IPS-20b (cell line): Measurements from ENCODE around the gene RABAC1.

ENCODE experiments used
- H3K27ac ChIP-seq: one replicate; pipeline ENCODE4 v1.5.1; 2013; ENCODE audit warnings: low read length
- H3K27me3 ChIP-seq: 2 replicates; pipeline ENCODE4 v1.6.1; 2013; ENCODE audit warnings: mild to moderate bottlenecking, low read length, inconsistent platforms; ENCODE audit not compliant: insufficient read depth
- H3K36me3 ChIP-seq: 2 replicates; pipeline ENCODE4 v1.6.1; 2013; ENCODE audit warnings: low read depth, mild to moderate bottlenecking, inconsistent platforms, low read length, moderate library complexity; ENCODE audit not compliant: insufficient read depth
- H3K4me1 ChIP-seq: 2 replicates; pipeline ENCODE4 v1.6.1; 2013; ENCODE audit warnings: mild to moderate bottlenecking, control low read depth, inconsistent platforms, low read length, moderate library complexity; ENCODE audit not compliant: insufficient read depth
- H3K4me3 ChIP-seq: 2 replicates; pipeline ENCODE4 v1.5.1; 2013; ENCODE audit warnings: mild to moderate bottlenecking, low read length, inconsistent platforms
- H3K9ac ChIP-seq: 2 replicates; pipeline ENCODE4 v1.6.1; 2013; ENCODE audit warnings: low read depth, mild to moderate bottlenecking, inconsistent platforms, low read length, moderate library complexity
- H3K9me3 ChIP-seq: 2 replicates; pipeline ENCODE4 v1.6.1; 2013; ENCODE audit warnings: mild to moderate bottlenecking, low read depth, low read length, inconsistent platforms; ENCODE audit not compliant: insufficient read depth

Gene RABAC1

GRCh38 chr19:41924151-41925145 is 34.7 kb downstream of the RABAC1 start:
- no peak overlapping the region for H3K9ac ChIP-seq
- no peaks in the 10 kb centered on the region for H3K36me3 ChIP-seq
- H3K4me1 ChIP-seq = 0 out of 2 replicates have a peak, but pooled peaks cover 3% of the 10 kb centered on the region
- no peaks in the 10 kb centered on the region; the same call in none of the 2 replicates for H3K9me3 ChIP-seq
- H3K4me3 ChIP-seq = no peak overlapping the region
- H3K27ac ChIP-seq = no peak overlapping the region
- peaks cover 98% of the 10 kb centered on the region for H3K27me3 ChIP-seq

DNA sequence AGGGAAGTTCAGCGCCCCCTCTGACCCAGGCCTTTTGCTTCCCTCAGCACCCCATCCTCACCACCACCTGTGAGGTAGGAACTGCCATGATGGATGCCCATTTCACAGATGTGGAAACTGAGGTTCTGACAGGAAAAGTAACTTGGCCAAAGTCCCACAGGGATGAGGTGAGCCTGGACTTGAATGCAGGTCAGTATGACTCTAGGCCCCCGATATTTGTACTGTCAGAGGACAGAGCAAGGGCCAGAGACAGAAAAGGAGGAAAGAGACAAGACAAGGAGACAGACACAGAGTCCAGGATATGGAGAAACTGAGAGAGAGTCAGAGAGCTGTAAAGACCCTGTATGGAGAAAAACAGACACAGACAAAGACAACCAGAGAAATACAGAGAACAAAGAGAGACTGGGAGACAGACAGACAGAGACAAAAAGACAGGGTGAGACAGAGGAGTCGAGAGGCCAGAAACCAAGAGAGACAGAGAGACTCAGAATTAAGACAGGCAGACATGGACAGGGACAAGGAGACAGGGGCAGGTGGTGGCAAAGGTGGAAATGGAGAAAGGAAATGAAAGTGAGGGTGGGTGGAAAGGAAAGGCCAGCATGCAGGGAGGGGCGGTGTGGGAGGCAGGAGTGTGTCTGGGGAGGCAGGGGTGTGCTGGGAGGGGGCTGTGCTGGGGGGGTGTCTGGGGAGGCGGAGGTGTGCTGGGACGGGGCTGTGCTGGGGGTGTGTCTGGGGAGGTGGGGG is 35.9 kb downstream of the RABAC1 start:
- Histone ChIP-seq H3K9me3 (no peaks in the 10 kb centered on the region; the same call in none of the 2 replicates), H3K27ac (no peak overlapping the region), H3K36me3 (no peaks in the 10 kb centered on the region), H3K9ac (no peak overlapping the region), H3K27me3 (peaks cover 98% of the 10 kb centered on the region), H3K4me3 (no peak overlapping the region), H3K4me1 (0 out of 2 replicates have a peak, but pooled peaks cover 3% of the 10 kb centered on the region)

- H3K4me3 ChIP-seq = no peak overlapping the region; the same call in 1 of the 2 replicates
- H3K27me3 ChIP-seq = peaks cover 98% of the 10 kb centered on the region
- H3K9ac ChIP-seq = no peak overlapping the region
- H3K36me3 ChIP-seq = no peaks in the 10 kb centered on the region
- no peaks in the 10 kb centered on the region; the same call in none of the 2 replicates for H3K9me3 ChIP-seq
- H3K27ac ChIP-seq = no peak overlapping the region
- 0 out of 2 replicates have a peak, but pooled peaks cover 3% of the 10 kb centered on the region for H3K4me1 ChIP-seq
Observed at GRCh38 chr19:41922585-41922984, 36.5 kb downstream of the RABAC1 start.

DNA sequence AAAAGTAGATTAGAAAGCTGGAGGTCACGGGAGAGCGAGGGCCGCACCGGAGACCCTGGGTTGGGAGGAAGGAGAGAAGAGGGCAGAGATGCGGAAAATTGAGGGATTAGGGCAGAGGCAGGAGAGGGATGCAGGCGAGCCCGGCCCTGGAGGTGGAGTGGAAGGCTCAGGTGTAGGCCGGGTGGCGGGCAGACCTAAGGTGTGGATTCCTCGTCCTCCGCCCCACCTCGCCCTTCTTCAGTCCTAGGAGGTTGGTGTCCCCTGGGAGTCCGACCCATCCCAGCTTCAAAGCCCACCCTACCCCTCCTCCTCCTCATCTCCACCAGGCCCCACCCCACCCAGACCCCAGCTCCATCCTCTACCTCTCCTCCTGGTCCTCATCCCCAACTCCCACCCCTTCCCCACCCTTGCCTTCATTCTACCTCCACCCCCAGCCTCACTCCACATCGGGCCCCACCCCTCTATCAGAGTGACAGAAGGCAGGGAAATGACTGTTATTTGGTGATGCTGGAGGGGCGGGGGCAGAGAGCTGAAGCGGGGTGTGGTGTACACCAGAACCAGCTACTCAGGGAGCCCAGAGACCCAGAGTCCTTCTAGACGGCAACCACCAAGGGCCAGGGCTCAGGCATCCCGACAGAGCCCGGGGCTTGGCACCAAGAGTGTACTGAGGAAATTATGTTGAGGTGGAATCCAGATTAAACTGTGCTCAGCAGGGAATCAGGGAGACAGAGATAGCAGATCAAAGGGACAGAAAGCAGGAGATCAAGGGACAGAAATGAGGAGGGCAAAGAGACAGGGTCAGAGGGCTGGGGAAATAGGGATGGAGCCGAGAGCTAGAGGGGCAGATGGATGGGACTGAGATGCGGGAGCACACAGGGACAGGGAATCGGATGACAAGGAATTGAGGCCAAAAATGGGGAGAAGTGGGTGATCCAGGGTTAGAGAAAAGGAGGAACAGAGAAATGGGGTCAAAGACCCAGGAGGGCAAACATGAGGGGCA is 37.2 kb downstream of the RABAC1 start:
- Histone ChIP-seq H3K9ac (no peak overlapping the region), H3K4me3 (no peak overlapping the region; the same call in 1 of the 2 replicates), H3K4me1 (0 out of 2 replicates have a peak, but pooled peaks cover 3% of the 10 kb centered on the region), H3K9me3 (no peaks in the 10 kb centered on the region; the same call in none of the 2 replicates), H3K27me3 (peaks cover 98% of the 10 kb centered on the region), H3K27ac (no peak overlapping the region), H3K36me3 (no peaks in the 10 kb centered on the region)

DNA sequence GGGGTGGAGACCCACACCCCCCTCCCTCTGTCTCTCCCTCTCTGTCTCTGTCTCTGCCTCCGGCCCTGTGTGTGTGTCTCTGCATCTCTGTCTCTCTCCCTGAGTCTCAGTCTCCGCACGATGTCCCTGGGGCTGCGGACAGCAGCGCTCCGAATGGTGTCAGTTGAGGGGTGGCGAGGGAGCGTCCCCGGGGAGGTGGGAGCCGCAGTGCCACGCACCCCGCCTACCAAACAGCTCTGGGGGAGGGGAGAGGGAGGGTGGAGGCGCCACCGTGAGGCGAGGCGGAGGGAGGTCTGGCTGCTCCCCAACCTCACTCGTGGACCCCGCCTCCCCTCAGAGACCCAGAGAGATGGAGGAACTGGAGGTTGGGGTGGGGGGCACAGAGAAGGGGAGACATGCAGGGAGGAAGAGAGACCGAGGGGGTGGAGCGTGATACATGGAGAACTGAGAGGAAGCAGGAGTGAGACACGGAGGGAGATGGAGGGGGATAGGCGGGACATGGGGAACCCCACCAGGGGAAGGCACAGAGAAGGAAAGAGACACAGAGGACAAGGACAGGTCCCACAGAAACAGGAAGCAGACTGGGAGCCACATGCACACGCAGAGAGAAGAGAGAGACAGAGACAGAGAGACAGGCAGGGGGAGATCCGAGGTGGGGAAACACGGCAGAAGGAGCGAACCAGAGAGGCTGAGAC is 38.1 kb downstream of the RABAC1 start:
- Histone ChIP-seq H3K27ac (no peak overlapping the region), H3K4me1 (0 out of 2 replicates have a peak, but pooled peaks cover 3% of the 10 kb centered on the region), H3K36me3 (no peaks in the 10 kb centered on the region), H3K9ac (no peak overlapping the region), H3K27me3 (peaks cover 98% of the 10 kb centered on the region), H3K4me3 (no peak overlapping the region), H3K9me3 (no peaks in the 10 kb centered on the region; the same call in none of the 2 replicates)

GRCh38 chr19:41919948-41920712 is 39.0 kb downstream of the RABAC1 start:
- Histone ChIP-seq H3K9ac (no peak overlapping the region), H3K4me3 (no peak overlapping the region), H3K36me3 (no peaks in the 10 kb centered on the region), H3K4me1 (0 out of 2 replicates have a peak, but pooled peaks cover 3% of the 10 kb centered on the region), H3K27ac (no peak overlapping the region), H3K27me3 (peaks cover 98% of the 10 kb centered on the region), H3K9me3 (peaks cover 3% of the 10 kb centered on the region)

GRCh38 chr19:41918653-41919244 is 40.4 kb downstream of the RABAC1 start:
- Histone ChIP-seq H3K36me3 (no peaks in the 10 kb centered on the region), H3K4me3 (no peak overlapping the region), H3K27me3 (peaks cover 98% of the 10 kb centered on the region), H3K27ac (no peak overlapping the region), H3K9ac (no peak overlapping the region), H3K4me1 (0 out of 2 replicates have a peak, but pooled peaks cover 3% of the 10 kb centered on the region), H3K9me3 (peaks cover 3% of the 10 kb centered on the region)

DNA sequence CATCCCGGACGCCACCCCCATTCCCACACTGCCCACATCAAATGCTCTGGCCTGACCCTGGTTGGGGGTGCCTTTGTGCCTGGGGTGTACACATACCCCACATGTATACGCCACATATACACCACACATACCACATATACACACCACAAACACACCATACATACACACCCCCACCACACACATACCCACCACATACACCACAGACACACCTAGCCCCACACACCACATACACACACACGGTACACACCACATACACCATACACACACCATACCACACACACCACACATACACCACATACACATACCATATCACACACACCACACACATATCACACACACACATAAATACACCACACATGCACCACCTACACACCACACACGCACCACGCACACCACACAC is 41.0 kb downstream of the RABAC1 start:
- peaks cover 100% of the 10 kb centered on the region for H3K27me3 ChIP-seq
- no peaks in the 10 kb centered on the region for H3K36me3 ChIP-seq
- 0 out of 2 replicates have a peak, but pooled peaks cover 3% of the 10 kb centered on the region for H3K4me1 ChIP-seq
- no peak overlapping the region for H3K4me3 ChIP-seq
- H3K9me3 ChIP-seq = peaks cover 3% of the 10 kb centered on the region
- H3K27ac ChIP-seq = no peak overlapping the region
- H3K9ac ChIP-seq = no peak overlapping the region

- Histone ChIP-seq H3K9ac (no peak overlapping the region), H3K4me1 (0 out of 2 replicates have a peak, but pooled peaks cover 3% of the 10 kb centered on the region), H3K9me3 (peaks cover 3% of the 10 kb centered on the region), H3K27ac (no peak overlapping the region), H3K4me3 (no peak overlapping the region), H3K27me3 (peaks cover 100% of the 10 kb centered on the region), H3K36me3 (no peaks in the 10 kb centered on the region)
Observed at GRCh38 chr19:41917676-41918075, 41.4 kb downstream of the RABAC1 start.
